ENCODE results near the gene STAG2.

DNA sequence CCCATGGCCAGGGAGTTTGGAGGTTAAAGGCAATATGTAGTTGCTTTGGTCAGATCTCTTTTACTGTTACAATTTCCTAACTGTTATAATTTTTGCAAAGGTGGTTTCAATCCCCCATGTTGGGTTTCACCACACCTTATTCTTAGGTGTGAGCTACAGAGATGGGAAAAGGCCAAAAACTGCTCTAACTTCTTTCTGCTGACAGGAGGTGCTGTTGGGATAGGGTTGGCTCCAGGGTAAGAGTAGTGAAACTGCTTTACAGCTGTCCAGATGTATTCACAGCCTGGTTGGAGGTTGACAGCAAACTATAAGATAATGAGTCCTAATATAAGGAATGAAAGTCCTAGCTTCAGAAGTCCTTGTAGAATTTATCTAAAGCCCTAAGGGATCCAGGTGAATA is 189.7 kb downstream of the STAG2 start:
- TF ChIP-seq YY1 (IDR thresholded peaks at IDR 0.05; ENCODE audit: insufficient read depth, insufficient read length) (no peak), ZNF274 (IDR thresholded peaks at IDR 0.05; ENCODE audit: low read depth, low read length) (no peak), SUZ12 (IDR thresholded peaks at IDR 0.05; ENCODE audit: extremely low read depth, insufficient read depth, insufficient read length) (no peak)

Measured in NT2/D1 (cell line).